GM18870 (cell line): ENCODE measurements around the gene MCUR1.
"Not testable (repeated sequence)": the region's sequence is repeated elsewhere in the genome, so short reads cannot be mapped to it uniquely, and the experiment has no call there.

Source experiments
- ATAC-seq: cut with Tn5 transposase; IDR thresholded peaks from one replicate; pipeline ENCODE4 v1.9.1; 2021; ENCODE audit warnings: moderate library complexity; ENCODE audit not compliant: unreplicated experiment

MCUR1 gene

GRCh38 chr6:13814176-13814937 is at the start of gene MCUR1:
TSS of gene MCUR1 (minus strand) at chr6:13814557. CDS start at chr6:13814429, 128 bp downstream.
- ATAC-seq, result peak; percentile 68

- no peak for ATAC-seq
These were observed 49.4 kb upstream of the MCUR1 start for GRCh38 chr6:13863699-13864155.

- ATAC-seq, result not testable (repeated sequence)
These were observed 46.3 kb upstream of the MCUR1 start for GRCh38 chr6:13860556-13861185.

GRCh38 chr6:13859871-13860555 is 45.7 kb upstream of the MCUR1 start:
- ATAC-seq, result no peak

- no peak for ATAC-seq
These were observed 40.4 kb upstream of the MCUR1 start for GRCh38 chr6:13854716-13855250.

GRCh38 chr6:13853871-13854270 is 39.5 kb upstream of the MCUR1 start:
- ATAC-seq, result no peak

GRCh38 chr6:13851803-13852202 is 37.4 kb upstream of the MCUR1 start:
- no peak for ATAC-seq

- no peak for ATAC-seq
These were observed 37.0 kb upstream of the MCUR1 start for GRCh38 chr6:13851330-13851729.

GRCh38 chr6:13850690-13851089 is 36.3 kb upstream of the MCUR1 start:
- ATAC-seq, result not testable (repeated sequence)

- no peak for ATAC-seq
These were observed 34.3 kb upstream of the MCUR1 start for GRCh38 chr6:13848522-13849150.

- no peak for ATAC-seq
These were observed 33.1 kb upstream of the MCUR1 start for GRCh38 chr6:13847326-13848050.

GRCh38 chr6:13846841-13847240 is 32.5 kb upstream of the MCUR1 start:
- no peak for ATAC-seq

- ATAC-seq, result no peak
These were observed 27.6 kb upstream of the MCUR1 start for GRCh38 chr6:13841936-13842335.

GRCh38 chr6:13838616-13839015 is 24.3 kb upstream of the MCUR1 start:
- no peak for ATAC-seq

- ATAC-seq, result no peak
These were observed 21.8 kb upstream of the MCUR1 start for GRCh38 chr6:13836170-13836569.

- no peak for ATAC-seq
These were observed 20.4 kb upstream of the MCUR1 start for GRCh38 chr6:13834790-13835189.

- not testable (repeated sequence) for ATAC-seq
These were observed 19.7 kb upstream of the MCUR1 start for GRCh38 chr6:13834018-13834417.

- no peak for ATAC-seq
These were observed 18.4 kb upstream of the MCUR1 start for GRCh38 chr6:13832778-13833177.

GRCh38 chr6:13831615-13832014 is 17.3 kb upstream of the MCUR1 start:
- no peak for ATAC-seq

- ATAC-seq, result no peak
These were observed 16.4 kb upstream of the MCUR1 start for GRCh38 chr6:13830803-13831202.
